RWPE2 (cell line): ENCODE data around the gene SLC13A5.

Experiments used
- ATAC-seq: fragments of 200-7000 bp; cut with Tn5 transposase; 3 replicates; pipeline ENCODE4 v1.9.1; 2021; ENCODE audit warnings: low read depth
- DNase-seq: peaks from one replicate; pipeline ENCODE4 v3.0.0-alpha.2; 2020; ENCODE audit warnings: low spot score
- H3K27ac ChIP-seq: fragments of 450-650 bp; 2 replicates; pipeline ENCODE4 v1.5.1; 2017; ENCODE audit warnings: mild to moderate bottlenecking; ENCODE audit not compliant: poor library complexity, severe bottlenecking
- H3K27me3 ChIP-seq: fragments of 250-450 bp; sonication (Bioruptor Pico); 2 replicates; pipeline ENCODE4 v1.5.1; 2021; ENCODE audit warnings: mild to moderate bottlenecking, moderate library complexity; ENCODE audit not compliant: insufficient read depth, poor library complexity, severe bottlenecking
- H3K36me3 ChIP-seq: fragments of 250-450 bp; sonication (Bioruptor Pico); 2 replicates; pipeline ENCODE4 v1.5.1; 2020; ENCODE audit warnings: low read depth, mild to moderate bottlenecking, moderate library complexity
- H3K4me1 ChIP-seq: fragments of 250-450 bp; sonication (Bioruptor Pico); 2 replicates; pipeline ENCODE4 v1.5.1; 2021; ENCODE audit warnings: mild to moderate bottlenecking, moderate library complexity; ENCODE audit not compliant: insufficient read depth, poor library complexity, severe bottlenecking
- H3K4me3 ChIP-seq: fragments of 250-450 bp; sonication (Bioruptor Pico); 2 replicates; pipeline ENCODE4 v1.5.1; 2021; ENCODE audit warnings: mild to moderate bottlenecking, moderate library complexity; ENCODE audit not compliant: severe bottlenecking
- H3K9me3 ChIP-seq: fragments of 250-450 bp; sonication (Bioruptor Pico); 2 replicates; pipeline ENCODE4 v1.5.1; 2021; ENCODE audit warnings: mild to moderate bottlenecking, moderate library complexity; ENCODE audit not compliant: severe bottlenecking
- TF ChIP-seq, protein P1 (sequence below): fragments of 450-650 bp; IDR thresholded peaks from one replicate; pipeline ENCODE4 v1.5.1; 2017; ENCODE audit warnings: mild to moderate bottlenecking, moderate library complexity; ENCODE audit not compliant: poor library complexity, severe bottlenecking

Gene SLC13A5

DNA sequence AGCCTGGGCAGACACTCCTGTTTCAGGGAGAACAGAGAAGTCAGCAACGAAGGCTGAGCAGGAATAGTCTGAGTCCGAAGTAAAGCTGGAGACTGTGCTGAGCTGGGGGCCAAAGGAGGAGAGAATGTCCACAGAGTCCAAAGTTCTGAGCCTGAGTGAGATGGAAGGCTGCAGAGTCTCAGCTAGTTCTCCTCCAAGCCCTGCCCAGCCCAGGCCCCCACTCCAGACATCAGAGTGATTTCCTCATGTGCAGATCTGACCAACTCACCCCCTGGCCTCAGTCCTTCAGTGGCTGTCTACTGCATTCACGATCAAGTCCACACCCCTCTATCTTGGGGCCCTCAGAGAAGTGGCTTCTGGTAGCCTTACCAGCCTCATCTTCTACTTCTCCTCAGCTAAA, 21.6 kb downstream of the SLC13A5 start:
- TF ChIP-seq, protein P1, sequence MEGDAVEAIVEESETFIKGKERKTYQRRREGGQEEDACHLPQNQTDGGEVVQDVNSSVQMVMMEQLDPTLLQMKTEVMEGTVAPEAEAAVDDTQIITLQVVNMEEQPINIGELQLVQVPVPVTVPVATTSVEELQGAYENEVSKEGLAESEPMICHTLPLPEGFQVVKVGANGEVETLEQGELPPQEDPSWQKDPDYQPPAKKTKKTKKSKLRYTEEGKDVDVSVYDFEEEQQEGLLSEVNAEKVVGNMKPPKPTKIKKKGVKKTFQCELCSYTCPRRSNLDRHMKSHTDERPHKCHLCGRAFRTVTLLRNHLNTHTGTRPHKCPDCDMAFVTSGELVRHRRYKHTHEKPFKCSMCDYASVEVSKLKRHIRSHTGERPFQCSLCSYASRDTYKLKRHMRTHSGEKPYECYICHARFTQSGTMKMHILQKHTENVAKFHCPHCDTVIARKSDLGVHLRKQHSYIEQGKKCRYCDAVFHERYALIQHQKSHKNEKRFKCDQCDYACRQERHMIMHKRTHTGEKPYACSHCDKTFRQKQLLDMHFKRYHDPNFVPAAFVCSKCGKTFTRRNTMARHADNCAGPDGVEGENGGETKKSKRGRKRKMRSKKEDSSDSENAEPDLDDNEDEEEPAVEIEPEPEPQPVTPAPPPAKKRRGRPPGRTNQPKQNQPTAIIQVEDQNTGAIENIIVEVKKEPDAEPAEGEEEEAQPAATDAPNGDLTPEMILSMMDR, result no peak
- Histone ChIP-seq H3K9me3 (no peaks in the 10 kb centered on the region), H3K4me3 (no peak overlapping the region), H3K4me1 (peaks cover 3% of the 10 kb centered on the region), H3K36me3 (no peaks in the 10 kb centered on the region), H3K27me3 (no peaks in the 10 kb centered on the region), H3K27ac (no peak overlapping the region)
- DNase-seq (no peak), ATAC-seq (no peak)

DNA sequence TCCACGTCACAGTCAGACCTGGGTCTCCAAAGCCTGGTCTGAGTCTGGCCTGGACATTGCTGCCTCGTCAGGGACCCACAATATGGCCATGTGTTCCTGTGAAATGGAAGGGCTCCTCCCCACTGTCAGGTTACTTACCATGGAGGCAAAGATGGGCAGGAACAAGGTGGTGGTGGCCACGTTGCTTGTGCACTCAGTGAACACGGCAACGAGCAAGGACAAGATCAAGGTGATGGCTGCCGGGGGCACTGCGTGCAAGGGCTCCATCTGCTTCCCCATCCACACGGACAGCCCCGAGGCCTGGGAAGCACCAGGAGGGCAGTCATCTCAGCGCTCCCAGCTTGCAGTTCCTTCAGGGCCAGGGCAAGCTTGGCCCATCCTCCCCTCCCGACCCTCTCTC, 22.5 kb downstream of the SLC13A5 start:
- DNase-seq (no peak), ATAC-seq (no peak)
- H3K9me3 ChIP-seq, result no peaks in the 10 kb centered on the region
- H3K36me3 ChIP-seq, result no peaks in the 10 kb centered on the region
- no peaks in the 10 kb centered on the region for H3K27me3 ChIP-seq
- H3K4me3 ChIP-seq, result no peak overlapping the region
- TF ChIP-seq, protein P1, result no peak
- no peak overlapping the region for H3K27ac ChIP-seq
- peaks cover 3% of the 10 kb centered on the region for H3K4me1 ChIP-seq

DNA sequence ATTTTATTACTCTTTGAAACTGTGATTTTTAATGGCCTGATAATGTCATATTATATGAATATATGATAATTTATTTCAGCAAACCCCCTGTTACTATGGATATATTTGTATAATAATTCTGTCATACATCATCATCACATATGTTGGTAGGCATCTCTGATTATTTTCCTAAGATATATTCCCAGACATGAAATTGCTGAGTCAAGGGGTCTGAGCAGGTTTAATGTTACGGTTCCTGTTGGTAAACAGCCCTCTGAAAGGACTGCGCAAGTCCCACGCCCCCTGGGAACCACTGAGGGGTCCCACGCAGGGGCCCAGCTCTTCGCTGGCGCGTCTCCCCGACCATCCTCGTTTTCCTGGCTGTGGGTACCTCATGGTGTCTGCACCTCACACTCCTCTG, 24.2 kb downstream of the SLC13A5 start:
- Histone ChIP-seq H3K36me3 (no peaks in the 10 kb centered on the region), H3K4me3 (no peak overlapping the region), H3K9me3 (no peaks in the 10 kb centered on the region), H3K27me3 (no peaks in the 10 kb centered on the region), H3K27ac (no peak overlapping the region), H3K4me1 (no peaks in the 10 kb centered on the region)
- no peak for ATAC-seq
- TF ChIP-seq, protein P1, result no peak
- no peak for DNase-seq

DNA sequence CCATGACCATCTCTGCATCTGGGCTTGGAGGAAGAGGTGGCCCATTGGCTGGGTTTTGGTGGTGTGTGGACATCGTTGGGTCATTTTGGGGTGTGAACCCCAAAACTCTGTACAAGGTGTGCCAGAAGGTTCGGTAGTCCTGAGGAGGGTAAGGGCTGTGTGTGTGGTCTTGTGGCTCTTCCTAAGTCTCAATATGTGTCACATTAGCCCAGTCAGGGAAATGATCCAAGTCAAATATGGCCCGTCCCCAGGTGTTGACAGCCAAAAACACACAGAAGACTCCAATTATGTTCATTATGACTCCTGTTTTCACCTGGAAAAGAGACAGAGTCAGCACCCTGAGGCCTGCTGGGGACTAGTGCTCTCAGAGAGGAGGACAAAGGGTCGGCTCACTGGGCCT, 27.1 kb downstream of the SLC13A5 start:
- Histone ChIP-seq H3K9me3 (no peaks in the 10 kb centered on the region), H3K4me1 (peaks cover 12% of the 10 kb centered on the region), H3K36me3 (no peaks in the 10 kb centered on the region), H3K27ac (no peak overlapping the region), H3K4me3 (no peak overlapping the region), H3K27me3 (no peaks in the 10 kb centered on the region)
- DNase-seq (no peak), ATAC-seq (no peak)
- TF ChIP-seq, protein P1, result no peak

DNA sequence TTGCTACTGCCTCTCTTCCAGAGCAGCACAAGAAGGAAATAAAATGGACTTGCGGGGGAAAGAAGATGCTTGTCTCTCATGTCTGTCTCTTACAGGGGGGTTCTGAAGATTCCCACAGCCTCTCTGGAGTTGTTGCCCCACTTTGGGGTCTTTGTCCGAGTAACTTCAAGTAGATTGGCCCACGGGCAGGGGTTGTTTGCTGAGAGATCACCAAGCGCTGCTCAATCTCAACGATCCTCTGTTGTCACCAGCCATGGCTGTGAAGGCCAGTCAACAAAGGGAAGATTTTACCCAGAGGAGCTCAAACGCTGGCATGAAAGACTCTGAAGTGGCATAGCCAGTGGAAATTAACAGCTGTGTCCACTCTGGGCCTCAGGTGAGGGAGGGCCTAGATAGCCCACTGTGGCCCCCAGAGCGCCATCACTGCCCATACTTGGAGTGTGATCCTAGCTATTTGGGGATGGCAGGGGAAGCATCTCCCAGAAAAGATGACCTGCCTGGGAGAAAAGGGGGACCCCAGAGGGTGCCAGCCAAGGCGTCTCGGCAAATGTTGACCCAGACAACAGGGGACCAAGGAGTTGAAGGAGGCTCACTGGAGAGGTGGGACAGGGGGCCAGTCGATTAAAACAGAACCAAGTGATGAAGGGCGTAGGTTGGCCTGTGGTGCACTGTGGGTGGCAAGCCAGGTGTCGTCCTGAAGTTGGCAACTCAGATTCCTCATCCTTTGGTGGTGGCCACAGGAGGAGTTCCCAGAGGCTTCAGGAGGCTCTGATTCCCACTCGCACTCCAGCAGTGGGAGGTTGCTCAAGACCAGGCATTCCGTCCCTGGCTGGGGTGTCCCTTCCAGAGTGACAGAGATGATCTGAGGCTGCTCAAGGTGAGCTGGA, 28.0 kb downstream of the SLC13A5 start:
- Histone ChIP-seq H3K9me3 (no peaks in the 10 kb centered on the region), H3K27ac (no peak overlapping the region), H3K4me1 (peaks cover 16% of the 10 kb centered on the region), H3K27me3 (no peaks in the 10 kb centered on the region), H3K36me3 (no peaks in the 10 kb centered on the region), H3K4me3 (no peak overlapping the region)
- TF ChIP-seq, protein P1, result no peak
- DNase-seq (no peak), ATAC-seq (no peak)
